Common myeloid progenitor, CD34-positive (primary cell): ENCODE measurements around the gene TGFBRAP1.

ENCODE experiments used
- CTCF ChIA-PET: fragments of 350-600 bp; sonication (Branson Sonifier 250); formaldehyde crosslinking; loops from one replicate; lab custom pipeline; 2021; ENCODE audit warnings: antibody characterized with exemption; lab: Charles Lee
- POLR2A ChIA-PET: fragments of 350-600 bp; sonication (Branson Sonifier 250); formaldehyde crosslinking; loops from one replicate; lab custom pipeline; 2021; ENCODE audit warnings: antibody characterized with exemption; lab: Charles Lee
- DNase-seq, 3 donors: peaks; one replicate each; pipeline versions ENCODE4 v3.0.0 to v3.0.0-alpha.2; 2013
- H3K27ac ChIP-seq, 2 experiments: 1 replicate in 1 of 2; 2 replicates in 1 of 2; pipeline ENCODE4 v1.7.0; 2013; ENCODE audit warnings: inconsistent platforms in 2 of 2, low read length in 2 of 2, mild to moderate bottlenecking in 2 of 2, low read depth in 1 of 2, moderate library complexity in 1 of 2; ENCODE audit not compliant: severe bottlenecking in 2 of 2, insufficient read depth in 1 of 2, poor library complexity in 1 of 2
- H3K27me3 ChIP-seq, 5 experiments: replicated peaks in 2 of 5; 1 replicate in 3 of 5; 2 replicates in 2 of 5; pipeline versions ENCODE4 v1.6.1 to v1.7.0; 2013; ENCODE audit warnings: low read length in 4 of 5, mild to moderate bottlenecking in 2 of 5, moderate library complexity in 2 of 5, inconsistent platforms in 1 of 5; ENCODE audit not compliant: insufficient read depth in 5 of 5, control insufficient read depth in 4 of 5
- H3K36me3 ChIP-seq, 4 experiments: 1 replicate in 2 of 4; 2 replicates in 2 of 4; pipeline versions ENCODE4 v1.6.1 to v1.7.0; 2013; ENCODE audit warnings: low read length in 3 of 4, control low read depth in 1 of 4, mild to moderate bottlenecking in 1 of 4; ENCODE audit not compliant: control insufficient read depth in 4 of 4, insufficient read depth in 4 of 4
- H3K4me1 ChIP-seq, 4 experiments: 1 replicate in 3 of 4; 2 replicates in 1 of 4; pipeline versions ENCODE4 v1.6.1 to v1.7.1; 2013; ENCODE audit warnings: low read length in 3 of 4, mild to moderate bottlenecking in 3 of 4, control low read depth in 1 of 4, inconsistent platforms in 1 of 4, moderate library complexity in 1 of 4; ENCODE audit not compliant: control insufficient read depth in 4 of 4, insufficient read depth in 4 of 4; ENCODE audit errors: control extremely low read depth in 1 of 4
- H3K4me3 ChIP-seq, 7 experiments: 1 replicate in 4 of 7; 2 replicates in 3 of 7; pipeline versions ENCODE4 v1.5.1 to v1.7.0; 2013; ENCODE audit warnings: mild to moderate bottlenecking in 7 of 7, low read length in 6 of 7, moderate library complexity in 6 of 7, inconsistent platforms in 2 of 7, low read depth in 2 of 7, control low read depth in 1 of 7; ENCODE audit not compliant: insufficient read depth in 4 of 7, control insufficient read depth in 1 of 7; ENCODE audit errors: extremely low read depth in 1 of 7
- H3K9me3 ChIP-seq, 5 experiments: 1 replicate in 4 of 5; 2 replicates in 1 of 5; pipeline versions ENCODE4 v1.6.1 to v1.7.1; 2013; ENCODE audit warnings: low read length in 4 of 5, mild to moderate bottlenecking in 2 of 5, inconsistent platforms in 1 of 5, low read depth in 1 of 5, moderate library complexity in 1 of 5; ENCODE audit not compliant: control insufficient read depth in 4 of 5, insufficient read depth in 2 of 5; ENCODE audit errors: control extremely low read depth in 1 of 5
- WGBS: methylation state at CpG from one replicate; pipeline ENCODE4 v1.1.5; 2013; ENCODE audit not compliant: insufficient coverage; 5-methylcytosine and 5-hydroxymethylcytosine counted together

TGFBRAP1 gene

DNA sequence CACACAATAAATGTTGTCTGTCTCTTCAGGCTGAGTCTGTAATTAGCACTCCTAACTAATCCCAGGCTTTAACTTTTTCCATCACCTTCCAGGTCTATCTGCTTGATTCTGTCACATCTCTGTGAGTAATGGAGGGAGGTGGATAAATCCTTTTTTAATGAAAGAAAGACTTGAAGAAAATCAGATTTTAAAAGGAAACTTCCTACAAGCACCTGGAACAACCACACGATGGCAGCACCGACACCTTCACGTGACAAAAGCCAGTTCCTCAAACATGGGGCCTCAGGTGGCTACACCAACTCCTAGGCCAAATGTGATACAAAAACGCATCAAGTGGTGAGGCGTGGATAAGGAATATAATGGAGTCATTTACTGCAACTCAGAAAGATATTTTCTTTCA lies 41.8 kb downstream of the TGFBRAP1 start:
- no peaks in the 10 kb centered on the region for H3K4me1 ChIP-seq
- CTCF ChIA-PET, result interaction anchor here (0.6 to 3.0 kb wide), 14 partner anchors 10 to 59 kb away, joined by 3 to 24 read pairs (median 4); no protein-coding TSS in a partner anchor
- H3K4me3 ChIP-seq, result no peak overlapping the region
- H3K36me3 ChIP-seq, result peaks cover 38 to 90% (median 73%) of the 10 kb centered on the region in 4 experiments
- no peak overlapping the region for H3K27ac ChIP-seq
- no peaks in the 10 kb centered on the region for H3K27me3 ChIP-seq
- POLR2A ChIA-PET, result no interaction called here
- no peaks in the 10 kb centered on the region for H3K9me3 ChIP-seq
- peak; percentile 72 to 84 (median 82) for DNase-seq
- WGBS, result 64% methylated on average over 4 of the region's 5 CpGs

DNA sequence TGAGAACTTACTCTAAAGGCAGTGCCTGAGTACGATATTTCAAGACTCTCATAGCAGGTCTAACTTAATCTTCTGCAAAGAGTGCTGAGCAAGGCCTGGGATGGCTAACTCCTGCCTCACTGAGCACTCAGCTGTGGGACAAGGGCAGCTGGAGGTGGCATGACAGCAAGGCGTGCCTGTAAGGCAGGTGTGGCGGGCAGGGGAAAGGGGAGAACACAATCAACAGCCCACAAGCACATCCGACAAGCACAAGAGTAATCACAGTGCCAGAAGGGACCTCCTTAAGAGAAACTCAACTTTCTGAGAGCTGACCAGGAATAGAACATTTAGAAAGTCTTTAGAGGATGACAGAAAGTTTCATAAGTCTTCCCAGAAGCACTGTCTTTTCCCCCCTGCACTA lies 46.0 kb downstream of the TGFBRAP1 start:
- WGBS, result 93% methylated on average over 3 of the region's 4 CpGs
- no peaks in the 10 kb centered on the region for H3K27me3 ChIP-seq
- peaks cover 58 to 93% (median 80%) of the 10 kb centered on the region in 4 experiments for H3K36me3 ChIP-seq

GRCh38 chr2:105280281-105280680 lies 49.3 kb downstream of the TGFBRAP1 start:
- Histone ChIP-seq H3K4me1 (no peaks in the 10 kb centered on the region), H3K27me3 (no peaks in the 10 kb centered on the region), H3K36me3 (peaks cover 54 to 96% (median 78%) of the 10 kb centered on the region in 4 experiments), H3K9me3 (no peaks in the 10 kb centered on the region), H3K4me3 (no peak overlapping the region), H3K27ac (no peak overlapping the region)
- CTCF ChIA-PET, result interaction anchor here (3.9 kb wide), 1 partner anchor 14 kb away, joined by 22 read pairs; no protein-coding TSS in a partner anchor
- no peak for DNase-seq
- POLR2A ChIA-PET, result no interaction called here
- WGBS, result 99% methylated on average over 10 of the region's 10 CpGs

More for the DNA sequence above, 46.0 kb downstream of the TGFBRAP1 start:
- ChIA-PET POLR2A (no interaction called here), CTCF (interaction anchor here (0.9 to 3.9 kb wide), 2 partner anchors 10 to 11 kb away, joined by 3 to 22 read pairs; no protein-coding TSS in a partner anchor)
- Histone ChIP-seq H3K4me1 (no peaks in the 10 kb centered on the region), H3K9me3 (no peaks in the 10 kb centered on the region), H3K27ac (no peak overlapping the region), H3K4me3 (no peak overlapping the region)
- no peak for DNase-seq

- CTCF ChIA-PET, result interaction anchor here (1.8 to 3.1 kb wide), 2 partner anchors 8 to 15 kb away, joined by 7 to 13 read pairs; no protein-coding TSS in a partner anchor
- 100% methylated on average over 1 of the region's 1 CpG for WGBS
These were observed 50.4 kb downstream of the TGFBRAP1 start for GRCh38 chr2:105279126-105279525.

DNA sequence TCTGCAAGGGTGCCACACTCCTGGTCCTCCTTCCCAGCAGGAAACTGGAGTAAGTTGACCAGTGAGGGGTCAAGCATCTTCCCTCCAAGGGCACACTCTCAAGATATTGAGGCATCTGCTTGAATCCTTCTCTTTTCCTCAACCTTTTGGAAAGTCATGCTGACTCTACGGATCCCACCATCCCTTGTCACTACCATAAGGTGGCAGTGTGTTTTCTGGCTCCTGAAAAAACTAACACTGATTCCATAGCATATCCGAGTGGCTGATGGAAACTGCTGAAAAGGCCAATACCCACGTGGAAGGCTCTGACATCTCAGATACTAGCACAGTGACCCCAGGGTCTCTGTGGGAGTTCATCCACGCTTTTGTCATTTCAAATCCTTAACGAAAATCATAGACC lies 50.9 kb downstream of the TGFBRAP1 start:
- 98% methylated on average over 5 of the region's 5 CpGs for WGBS
- H3K36me3 ChIP-seq, result peaks cover 45 to 96% (median 75%) of the 10 kb centered on the region in 4 experiments
- no peaks in the 10 kb centered on the region for H3K4me1 ChIP-seq
- no peak overlapping the region for H3K4me3 ChIP-seq
- CTCF ChIA-PET, result interaction anchor here (0.7 to 3.1 kb wide), 4 partner anchors 9 to 68 kb away, joined by 3 to 13 read pairs (median 5); no protein-coding TSS in a partner anchor
- POLR2A ChIA-PET, result no interaction called here
- H3K27ac ChIP-seq, result no peak overlapping the region
- H3K27me3 ChIP-seq, result no peaks in the 10 kb centered on the region
- no peaks in the 10 kb centered on the region for H3K9me3 ChIP-seq
- no peak for DNase-seq

More at GRCh38 chr2:105279126-105279525, 50.4 kb downstream of the TGFBRAP1 start:
- H3K9me3 ChIP-seq, result no peaks in the 10 kb centered on the region
- POLR2A ChIA-PET, result interaction anchor here (1.0 kb wide), 1 partner anchor 10 kb away, joined by 4 read pairs; no protein-coding TSS in a partner anchor
- H3K4me3 ChIP-seq, result no peak overlapping the region
- no peak overlapping the region for H3K27ac ChIP-seq
- H3K27me3 ChIP-seq, result no peaks in the 10 kb centered on the region
- peaks cover 49 to 96% (median 76%) of the 10 kb centered on the region in 4 experiments for H3K36me3 ChIP-seq
- DNase-seq, result no peak
- no peaks in the 10 kb centered on the region for H3K4me1 ChIP-seq

DNA sequence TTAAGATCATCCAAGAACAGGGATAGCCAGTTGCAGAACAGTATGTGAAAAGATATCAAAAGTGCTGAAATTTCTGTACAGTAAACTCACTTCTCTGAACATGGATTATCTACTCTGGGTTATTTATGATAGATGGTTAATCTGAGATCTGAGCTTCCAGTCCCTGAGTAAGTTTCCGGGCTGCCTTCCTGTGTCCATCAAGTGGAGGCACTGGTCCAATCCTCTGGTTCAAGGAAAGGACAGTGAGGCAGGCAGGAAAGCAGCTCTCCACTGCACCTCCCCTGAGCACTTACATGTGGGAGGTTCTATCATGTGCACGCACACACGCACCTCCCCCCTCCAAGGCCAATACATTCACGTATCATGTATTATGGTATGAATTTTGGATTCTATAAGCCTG lies 55.5 kb downstream of the TGFBRAP1 start:
- no peaks in the 10 kb centered on the region for H3K27me3 ChIP-seq
- H3K27ac ChIP-seq, result no peak overlapping the region
- ChIA-PET POLR2A (no interaction called here), CTCF (interaction anchor here (2.0 kb wide), 1 partner anchor 20 kb away, joined by 4 read pairs; no protein-coding TSS in a partner anchor)
- no peaks in the 10 kb centered on the region for H3K4me1 ChIP-seq
- H3K9me3 ChIP-seq, result no peaks in the 10 kb centered on the region
- no peak overlapping the region for H3K4me3 ChIP-seq
- WGBS, result 67% methylated on average over 1 of the region's 4 CpGs
- no peak for DNase-seq
- H3K36me3 ChIP-seq, result peaks cover 38 to 99% (median 81%) of the 10 kb centered on the region in 4 experiments

DNA sequence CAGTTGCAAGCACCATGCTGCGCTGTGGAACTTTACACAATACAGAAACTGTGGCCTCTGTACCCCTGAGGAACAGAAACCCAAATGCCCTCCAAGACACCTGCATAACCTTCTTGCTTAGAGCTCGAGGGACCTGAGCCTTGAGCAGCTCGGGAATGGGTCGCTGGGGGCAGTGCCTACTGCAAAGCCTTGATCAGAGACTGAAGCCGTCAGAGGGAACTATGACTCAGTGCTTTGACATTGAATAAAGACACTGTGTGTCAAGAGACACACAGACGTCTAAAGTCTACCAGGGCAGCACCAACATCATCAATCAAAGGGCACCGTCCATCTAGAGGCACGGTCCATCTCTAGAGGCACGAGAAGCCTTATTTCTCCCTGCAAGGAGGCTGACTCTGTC lies 57.4 kb downstream of the TGFBRAP1 start:
- POLR2A ChIA-PET, result no interaction called here
- Histone ChIP-seq H3K9me3 (no peaks in the 10 kb centered on the region), H3K36me3 (peaks cover 34 to 99% (median 83%) of the 10 kb centered on the region in 4 experiments), H3K4me1 (no peaks in the 10 kb centered on the region), H3K4me3 (no peak overlapping the region), H3K27ac (no peak overlapping the region), H3K27me3 (no peaks in the 10 kb centered on the region)
- CTCF ChIA-PET, result interaction anchor here (1.5 kb wide), 1 partner anchor 12 kb away, joined by 3 read pairs; no protein-coding TSS in a partner anchor
- DNase-seq, result no peak
- 92% methylated on average over 9 of the region's 9 CpGs for WGBS
